GM23248 (cell line): ENCODE data around the gene DNAJB8.

Experiments used
- EZH2 ChIP-seq: fragments of 200-600 bp; sonication (generic); IDR thresholded peaks from 2 replicates; pipeline ENCODE4 v1.6.1; 2018; ENCODE audit warnings: antibody characterized with exemption, mild to moderate bottlenecking; ENCODE audit not compliant: insufficient read depth, poor library complexity, severe bottlenecking
- EZH2phosphoT487 ChIP-seq: fragments of 200-600 bp; sonication (generic); IDR thresholded peaks from 2 replicates; pipeline ENCODE4 v1.6.1; 2018; ENCODE audit warnings: antibody characterized with exemption, moderate library complexity, mild to moderate bottlenecking, low read depth; ENCODE audit not compliant: insufficient read depth

- TF ChIP-seq EZH2: no peak
- TF ChIP-seq EZH2phosphoT487: no peak
Measured at GRCh38 chr3:128455786-128456748, 10.6 kb downstream of the DNAJB8 start.
